ENCODE measurements around the gene CCS. TPM values are rescaled to one million over a fixed set of nuclear protein-coding genes. Genes with fewer than 3 reads are reported as not detected.

The CCS gene
- total and polyA plus RNA-seq, 2 of the 4 experiments (the other 2 are of a cell fraction), result 20.1 to 53.0 TPM

- no peaks in the 10 kb centered on the region for H3K9me3 ChIP-seq (ENCODE audit: control insufficient read depth, insufficient read depth, low read length)
- H2BK5ac ChIP-seq (ENCODE audit: low read depth, low read length, poor library complexity, severe bottlenecking), result no peak overlapping the region
- H3K79me1 ChIP-seq (ENCODE audit: low read depth in 1 of 2, low read length in 2 of 2), result no peaks in the 10 kb centered on the region
- peaks cover 21% of the 10 kb centered on the region for H3K27me3 ChIP-seq (ENCODE audit: control insufficient read depth, insufficient read depth, low read length)
- no peak overlapping the region for H4K8ac ChIP-seq (ENCODE audit: low read depth in 2 of 2, low read length in 2 of 2)
- 100% methylated on average over 1 of the region's 9 CpGs; no CpG with 5 or more reads in 1 of the 2 experiments for WGBS, 2 experiments (ENCODE audit: extremely low coverage in 2 of 2, insufficient read length in 1 of 2)
- H3K14ac ChIP-seq (replicated peaks; ENCODE audit: low read depth, low read length), result no peak overlapping the region
- no peak overlapping the region for H4K91ac ChIP-seq (ENCODE audit: insufficient read depth, low read depth, low read length)
- H3K4ac ChIP-seq (ENCODE audit: low read depth, low read length), result no peak overlapping the region
- no peak overlapping the region for H3K18ac ChIP-seq (ENCODE audit: low read depth, low read length)
- intact Hi-C loops (cut with micrococcal nuclease), result no loop called here
- ATAC-seq (ENCODE audit: low read depth), result no peak
- H3K27ac ChIP-seq (ENCODE audit: insufficient read depth, low read length), result no peak overlapping the region
- dilution Hi-C loops (cut with HindIII; ENCODE audit: low sequenced_read_pairs, unreplicated experiment), result no loop called here
- no peak overlapping the region for H3K9ac ChIP-seq (ENCODE audit: low read depth, low read length)
- peaks cover 3% of the 10 kb centered on the region; the same call in 1 of the 2 replicates for H3K36me3 ChIP-seq (ENCODE audit: control insufficient read depth, insufficient read depth, low read length)
- H2BK20ac ChIP-seq (ENCODE audit: low read depth, low read length), result no peak overlapping the region
- H3K56ac ChIP-seq (ENCODE audit: extremely low read depth, insufficient read depth, low read length), result no peak overlapping the region
- peaks cover 2% of the 10 kb centered on the region; the same call in 1 of the 2 replicates for H3K4me1 ChIP-seq (ENCODE audit: control insufficient read depth, insufficient read depth, low read length)
- no peak overlapping the region for H2AK9ac ChIP-seq (replicated peaks; ENCODE audit: low read depth, low read length, poor library complexity)
- H2BK120ac ChIP-seq (ENCODE audit: low read depth, low read length), result no peak overlapping the region
- peaks cover 4% of the 10 kb centered on the region; the same call in 1 of the 2 replicates for H3K9me1 ChIP-seq (ENCODE audit: insufficient read depth, low read length)
- POLR2A ChIA-PET (ENCODE audit: unreplicated experiment), result no interaction called here
- H4K5ac ChIP-seq (ENCODE audit: low read depth, low read length), result no peak overlapping the region
- no peak for DNase-seq
- CTCF ChIA-PET, result no interaction called here
- H2AK5ac ChIP-seq (ENCODE audit: low read depth, low read length), result no peak overlapping the region
- BruUV-seq (replicated peaks), result no TSS peak
- H2AFZ ChIP-seq (replicated peaks; ENCODE audit: low read length, poor library complexity), result no peak overlapping the region
- TF ChIP-seq MXI1 (IDR thresholded peaks at IDR 0.05; ENCODE audit: borderline replicate concordance, low read depth, low read length) (no peak), NFE2L2 (IDR thresholded peaks at IDR 0.05; ENCODE audit: low read depth, low read length) (no peak), BHLHE40 (IDR thresholded peaks at IDR 0.05; ENCODE audit: low read depth, low read length) (no peak), RCOR1 (IDR thresholded peaks at IDR 0.05; ENCODE audit: insufficient replicate concordance, low read length) (no peak), CEBPB (IDR thresholded peaks at IDR 0.05; ENCODE audit: low read depth, low read length) (no peak), CHD1 (IDR thresholded peaks at IDR 0.05; ENCODE audit: low read depth, low read length) (no peak), FOS (IDR thresholded peaks at IDR 0.05; ENCODE audit: low read depth, low read length) (no peak), MAZ (IDR thresholded peaks at IDR 0.05; ENCODE audit: borderline replicate concordance, low read depth, low read length) (no peak), POLR2A (IDR thresholded peaks at IDR 0.05; ENCODE audit: low read depth, low read length) (no peak), MAFK (IDR thresholded peaks at IDR 0.05; ENCODE audit: low read depth, low read length) (no peak), RAD21 (IDR thresholded peaks at IDR 0.05; ENCODE audit: low read length) (no peak), SMC3 (IDR thresholded peaks at IDR 0.05; ENCODE audit: low read depth, low read length) (no peak)
- TF ChIP-seq, protein P1, sequence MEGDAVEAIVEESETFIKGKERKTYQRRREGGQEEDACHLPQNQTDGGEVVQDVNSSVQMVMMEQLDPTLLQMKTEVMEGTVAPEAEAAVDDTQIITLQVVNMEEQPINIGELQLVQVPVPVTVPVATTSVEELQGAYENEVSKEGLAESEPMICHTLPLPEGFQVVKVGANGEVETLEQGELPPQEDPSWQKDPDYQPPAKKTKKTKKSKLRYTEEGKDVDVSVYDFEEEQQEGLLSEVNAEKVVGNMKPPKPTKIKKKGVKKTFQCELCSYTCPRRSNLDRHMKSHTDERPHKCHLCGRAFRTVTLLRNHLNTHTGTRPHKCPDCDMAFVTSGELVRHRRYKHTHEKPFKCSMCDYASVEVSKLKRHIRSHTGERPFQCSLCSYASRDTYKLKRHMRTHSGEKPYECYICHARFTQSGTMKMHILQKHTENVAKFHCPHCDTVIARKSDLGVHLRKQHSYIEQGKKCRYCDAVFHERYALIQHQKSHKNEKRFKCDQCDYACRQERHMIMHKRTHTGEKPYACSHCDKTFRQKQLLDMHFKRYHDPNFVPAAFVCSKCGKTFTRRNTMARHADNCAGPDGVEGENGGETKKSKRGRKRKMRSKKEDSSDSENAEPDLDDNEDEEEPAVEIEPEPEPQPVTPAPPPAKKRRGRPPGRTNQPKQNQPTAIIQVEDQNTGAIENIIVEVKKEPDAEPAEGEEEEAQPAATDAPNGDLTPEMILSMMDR (conservative IDR thresholded peaks at IDR 0.05; ENCODE audit: low read depth, low read length), result no peak
- TF ChIP-seq, protein P2, sequence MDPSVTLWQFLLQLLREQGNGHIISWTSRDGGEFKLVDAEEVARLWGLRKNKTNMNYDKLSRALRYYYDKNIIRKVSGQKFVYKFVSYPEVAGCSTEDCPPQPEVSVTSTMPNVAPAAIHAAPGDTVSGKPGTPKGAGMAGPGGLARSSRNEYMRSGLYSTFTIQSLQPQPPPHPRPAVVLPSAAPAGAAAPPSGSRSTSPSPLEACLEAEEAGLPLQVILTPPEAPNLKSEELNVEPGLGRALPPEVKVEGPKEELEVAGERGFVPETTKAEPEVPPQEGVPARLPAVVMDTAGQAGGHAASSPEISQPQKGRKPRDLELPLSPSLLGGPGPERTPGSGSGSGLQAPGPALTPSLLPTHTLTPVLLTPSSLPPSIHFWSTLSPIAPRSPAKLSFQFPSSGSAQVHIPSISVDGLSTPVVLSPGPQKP (IDR thresholded peaks at IDR 0.05; ENCODE audit: borderline replicate concordance, low read depth, low read length), result no peak
- no peaks in the 10 kb centered on the region for H4K20me1 ChIP-seq (ENCODE audit: insufficient read depth, low read length)
- H3K4me3 ChIP-seq (ENCODE audit: insufficient read depth, low read depth, low read length), result no peak overlapping the region
- no peak overlapping the region for H3K4me2 ChIP-seq (ENCODE audit: low read depth, low read length)
- H3K23ac ChIP-seq (ENCODE audit: low read depth, low read length), result no peak overlapping the region
- in situ Hi-C loops (cut with MboI; ENCODE audit: low sequenced_read_pairs), result no loop called here
- no peak overlapping the region for H2BK15ac ChIP-seq (ENCODE audit: low read depth, low read length)
These were observed 31.1 kb upstream of the CCS start for GRCh38 chr11:66561975-66562248.

Data from IMR-90 (cell line).